Esophagus squamous epithelium (tissue), 4 donors: Measurements from ENCODE around the gene SLC19A1.

Experiments used
- POLR2A ChIP-seq, 4 donors: fragments of 450-650 bp; IDR thresholded peaks; one replicate each; pipeline ENCODE4 v1.6.1; 2017; ENCODE audit warnings: antibody characterized with exemption in 4 of 4, mild to moderate bottlenecking in 4 of 4, moderate library complexity in 3 of 4
- TF ChIP-seq, protein P1 (sequence below), 6 experiments: fragments of 450-650 bp in 4 of 6; fragments of 200-600 bp in 2 of 6; sonication (generic) in 2 of 6; IDR thresholded peaks; one replicate each; pipeline ENCODE4 v1.5.1; 2016 to 2019; ENCODE audit warnings: antibody characterized with exemption in 6 of 6, mild to moderate bottlenecking in 4 of 6, moderate library complexity in 4 of 6

DNA sequence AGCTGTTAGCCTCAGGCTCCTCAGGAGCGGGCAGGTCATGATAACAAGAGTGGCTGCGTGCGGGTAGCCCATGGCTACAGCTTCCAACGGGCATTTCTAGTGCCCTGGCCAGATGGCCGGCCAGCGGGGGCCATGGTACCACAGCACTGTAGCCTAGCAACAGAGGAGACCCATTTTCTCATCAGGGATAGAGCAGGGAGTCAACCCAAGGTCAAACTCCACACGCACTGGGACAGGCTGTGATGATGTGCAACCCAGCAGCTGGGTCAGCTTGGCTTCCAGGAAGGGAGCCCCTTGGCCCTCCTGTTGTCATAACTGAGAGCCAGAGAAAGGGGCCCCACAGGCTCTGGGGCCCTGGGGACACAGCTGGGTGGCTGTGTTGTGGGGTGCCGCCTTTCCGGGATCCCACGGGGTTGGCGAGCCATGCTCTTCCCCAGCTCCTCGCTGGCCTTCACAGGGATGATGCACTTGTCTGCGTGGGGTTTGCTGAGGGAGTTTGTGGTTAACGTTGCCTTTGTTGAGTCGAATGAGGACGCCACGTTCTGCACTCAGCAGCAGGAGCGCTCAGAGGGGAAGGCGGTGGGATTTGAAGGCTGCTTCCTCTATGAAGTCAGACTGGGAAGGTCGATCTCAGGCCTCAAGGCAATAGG is 91.0 kb downstream of the SLC19A1 start:
- TF ChIP-seq, protein P1, sequence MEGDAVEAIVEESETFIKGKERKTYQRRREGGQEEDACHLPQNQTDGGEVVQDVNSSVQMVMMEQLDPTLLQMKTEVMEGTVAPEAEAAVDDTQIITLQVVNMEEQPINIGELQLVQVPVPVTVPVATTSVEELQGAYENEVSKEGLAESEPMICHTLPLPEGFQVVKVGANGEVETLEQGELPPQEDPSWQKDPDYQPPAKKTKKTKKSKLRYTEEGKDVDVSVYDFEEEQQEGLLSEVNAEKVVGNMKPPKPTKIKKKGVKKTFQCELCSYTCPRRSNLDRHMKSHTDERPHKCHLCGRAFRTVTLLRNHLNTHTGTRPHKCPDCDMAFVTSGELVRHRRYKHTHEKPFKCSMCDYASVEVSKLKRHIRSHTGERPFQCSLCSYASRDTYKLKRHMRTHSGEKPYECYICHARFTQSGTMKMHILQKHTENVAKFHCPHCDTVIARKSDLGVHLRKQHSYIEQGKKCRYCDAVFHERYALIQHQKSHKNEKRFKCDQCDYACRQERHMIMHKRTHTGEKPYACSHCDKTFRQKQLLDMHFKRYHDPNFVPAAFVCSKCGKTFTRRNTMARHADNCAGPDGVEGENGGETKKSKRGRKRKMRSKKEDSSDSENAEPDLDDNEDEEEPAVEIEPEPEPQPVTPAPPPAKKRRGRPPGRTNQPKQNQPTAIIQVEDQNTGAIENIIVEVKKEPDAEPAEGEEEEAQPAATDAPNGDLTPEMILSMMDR (IDR thresholded peaks at IDR 0.05): no peak
- TF ChIP-seq POLR2A (IDR thresholded peaks at IDR 0.05): no peak
